WTC11 (cell line): ENCODE results near the gene RPS6KA2. TPM values are rescaled to one million over a fixed set of nuclear protein-coding genes. Genes with fewer than 3 reads are reported as not detected.

ENCODE experiments used
- ATAC-seq: fragments of 200-7000 bp; cut with Tn5 transposase; 2 replicates; pipeline ENCODE4 v1.10.0; 2021; ENCODE audit warnings: mild to moderate bottlenecking, moderate library complexity
- CTCF ChIA-PET: fragments of 300-600 bp; sonication (Branson Sonifier 250); formaldehyde crosslinking; loops from one replicate; lab custom pipeline; 2021; ENCODE audit warnings: antibody characterized with exemption; lab: Charles Lee
- POLR2A ChIA-PET: fragments of 350-600 bp; sonication (Branson Sonifier 250); formaldehyde crosslinking; loops from one replicate; lab custom pipeline; 2021; ENCODE audit warnings: antibody characterized with exemption; lab: Charles Lee
- DNase-seq: peaks from one replicate; pipeline ENCODE4 v3.0.0; 2021; ENCODE audit warnings: low spot score
- H3K27ac Mint-ChIP-seq: 2 replicates; pipeline ENCODE4 v1.8.0; 2021; ENCODE audit warnings: mixed read lengths
- H3K27me3 Mint-ChIP-seq: 2 replicates; pipeline ENCODE4 v1.8.0; 2021; ENCODE audit warnings: low read depth, mild to moderate bottlenecking, moderate library complexity, mixed read lengths
- H3K36me3 Mint-ChIP-seq: 2 replicates; pipeline ENCODE4 v1.8.0; 2021; ENCODE audit warnings: mixed read lengths
- H3K4me1 Mint-ChIP-seq: 2 replicates; pipeline ENCODE4 v1.8.0; 2022; ENCODE audit warnings: mixed read lengths
- H3K4me3 Mint-ChIP-seq: 2 replicates; pipeline ENCODE4 v1.8.0; 2021; ENCODE audit warnings: mild to moderate bottlenecking, moderate library complexity, mixed read lengths
- H3K9me3 Mint-ChIP-seq: 2 replicates; pipeline ENCODE4 v1.8.0; 2021; ENCODE audit warnings: mixed read lengths
- CREB1 ChIP-seq: sonication (generic); formaldehyde crosslinking; IDR thresholded peaks from 2 replicates; pipeline ENCODE4 v1.8.0; 2023; ENCODE audit warnings: mild to moderate bottlenecking, missing genetic modification reagents
- ELF4 ChIP-seq: sonication (generic); formaldehyde crosslinking; IDR thresholded peaks from 2 replicates; pipeline ENCODE4 v1.8.1; 2022; ENCODE audit warnings: low read depth, mild to moderate bottlenecking, moderate library complexity, missing genetic modification reagents
- EMX1 ChIP-seq: fragments of 250-450 bp; sonication (Bioruptor Pico); IDR thresholded peaks from 2 replicates; pipeline ENCODE4 v1.8.0; 2021; ENCODE audit warnings: mild to moderate bottlenecking
- MXD4 ChIP-seq: fragments of 250-450 bp; sonication (Bioruptor Pico); IDR thresholded peaks from 2 replicates; pipeline ENCODE4 v1.8.0; 2021; ENCODE audit warnings: mild to moderate bottlenecking, moderate library complexity, borderline replicate concordance
- NFYB ChIP-seq: sonication (generic); formaldehyde crosslinking; conservative IDR thresholded peaks from 2 replicates; pipeline ENCODE4 v1.8.0; 2022; ENCODE audit warnings: low read depth, missing genetic modification reagents
- NR2C2 ChIP-seq: sonication (generic); formaldehyde crosslinking; IDR thresholded peaks from 2 replicates; pipeline ENCODE4 v1.8.0; 2022; ENCODE audit warnings: mild to moderate bottlenecking, missing genetic modification reagents
- NR3C1 ChIP-seq: sonication (generic); formaldehyde crosslinking; conservative IDR thresholded peaks from 2 replicates; pipeline ENCODE4 v1.8.1; 2023; ENCODE audit warnings: low read depth, mild to moderate bottlenecking, missing genetic modification reagents
- RORB ChIP-seq: fragments of 250-450 bp; sonication (Bioruptor Pico); IDR thresholded peaks from 2 replicates; pipeline ENCODE4 v1.9.0; 2021; ENCODE audit warnings: mild to moderate bottlenecking
- SOX15 ChIP-seq: fragments of 250-450 bp; sonication (Bioruptor Pico); IDR thresholded peaks from 2 replicates; pipeline ENCODE4 v1.9.0; 2021; ENCODE audit warnings: mild to moderate bottlenecking
- TEAD1 ChIP-seq: sonication (generic); formaldehyde crosslinking; IDR thresholded peaks from 2 replicates; pipeline ENCODE4 v1.8.0; 2022; ENCODE audit warnings: mild to moderate bottlenecking, missing genetic modification reagents
- ZNF232 ChIP-seq: sonication (generic); formaldehyde crosslinking; IDR thresholded peaks from 2 replicates; pipeline ENCODE4 v1.8.0; 2022; ENCODE audit warnings: mild to moderate bottlenecking, missing genetic modification reagents
- ZNF671 ChIP-seq: fragments of 250-450 bp; sonication (Bioruptor Pico); IDR thresholded peaks from 2 replicates; pipeline ENCODE4 v1.8.0; 2021; ENCODE audit warnings: mild to moderate bottlenecking
- total RNA-seq: library from RNA; stranded (reverse); gene quantifications from 3 replicates; pipeline ENCODE4 v1.2.3, GENCODE V29; 2021
- TF ChIP-seq, protein P1 (sequence below): sonication (generic); formaldehyde crosslinking; IDR thresholded peaks from 2 replicates; pipeline ENCODE4 v1.8.0; 2022; ENCODE audit warnings: mild to moderate bottlenecking, missing genetic modification reagents
- TF ChIP-seq, protein P2 (sequence below): sonication (generic); formaldehyde crosslinking; IDR thresholded peaks from 2 replicates; pipeline ENCODE4 v1.8.1; 2022; ENCODE audit warnings: missing genetic modification reagents, borderline replicate concordance
- TF ChIP-seq, protein P3 (sequence below): fragments of 200-600 bp; IDR thresholded peaks from 2 replicates; pipeline ENCODE4 v1.8.0; 2022; ENCODE audit warnings: antibody characterized with exemption
- TF ChIP-seq, protein P4 (sequence below): fragments of 250-450 bp; sonication (Bioruptor Pico); IDR thresholded peaks from 2 replicates; pipeline ENCODE4 v2.1.2; 2022; ENCODE audit warnings: mild to moderate bottlenecking, moderate library complexity
- TF ChIP-seq, protein P5 (sequence below): sonication (generic); formaldehyde crosslinking; IDR thresholded peaks from 2 replicates; pipeline ENCODE4 v1.8.1; 2023; ENCODE audit warnings: mild to moderate bottlenecking, missing genetic modification reagents, moderate library complexity
- TF ChIP-seq, protein P6 (sequence below): sonication (generic); formaldehyde crosslinking; IDR thresholded peaks from 2 replicates; pipeline ENCODE4 v1.8.0; 2022; ENCODE audit warnings: mild to moderate bottlenecking, missing genetic modification reagents
- TF ChIP-seq, protein P7 (sequence below): sonication (generic); formaldehyde crosslinking; IDR thresholded peaks from 2 replicates; pipeline ENCODE4 v1.8.0; 2022; ENCODE audit warnings: mild to moderate bottlenecking, missing genetic modification reagents

The RPS6KA2 gene
- total RNA-seq, 1 experiment from 2014 or later = 24.2 TPM

DNA sequence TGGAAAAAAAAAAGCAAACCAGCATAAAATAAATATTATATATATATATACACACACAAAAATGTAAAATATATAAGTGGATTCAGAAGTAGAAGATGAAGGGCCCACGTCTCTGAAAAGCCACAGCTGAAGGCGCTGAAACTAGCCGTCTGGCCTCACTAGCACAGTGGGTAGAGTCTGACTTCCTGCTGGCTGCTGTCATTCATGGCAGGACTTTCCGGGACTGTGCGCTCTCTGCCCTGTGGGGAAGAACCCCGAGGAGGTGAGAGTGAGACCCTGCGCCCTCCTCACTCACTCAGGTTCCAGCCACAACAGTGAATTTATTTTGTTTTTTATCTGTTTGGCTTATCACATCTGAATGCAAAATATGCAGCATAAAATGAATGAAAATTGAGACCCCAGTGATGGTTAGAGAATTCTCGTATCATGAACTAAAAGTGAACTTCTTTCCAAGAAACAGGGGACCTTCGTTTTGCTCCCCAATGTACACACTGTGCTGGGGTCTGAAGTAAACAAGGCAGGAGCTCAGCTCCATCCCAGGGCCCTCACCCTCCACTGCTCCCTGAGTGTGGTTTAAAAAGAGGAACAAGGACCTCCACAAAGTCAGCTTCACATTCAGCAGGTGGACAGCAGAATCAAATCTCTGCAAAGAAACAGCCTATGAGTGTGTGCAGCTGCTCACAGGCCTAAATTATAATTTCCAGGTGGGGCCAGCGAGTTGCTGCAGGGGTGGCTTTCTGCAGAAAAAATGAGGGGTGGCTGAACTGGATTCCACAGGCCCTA is 39.2 kb downstream of the RPS6KA2 start (continued):
- TF ChIP-seq, protein P1, sequence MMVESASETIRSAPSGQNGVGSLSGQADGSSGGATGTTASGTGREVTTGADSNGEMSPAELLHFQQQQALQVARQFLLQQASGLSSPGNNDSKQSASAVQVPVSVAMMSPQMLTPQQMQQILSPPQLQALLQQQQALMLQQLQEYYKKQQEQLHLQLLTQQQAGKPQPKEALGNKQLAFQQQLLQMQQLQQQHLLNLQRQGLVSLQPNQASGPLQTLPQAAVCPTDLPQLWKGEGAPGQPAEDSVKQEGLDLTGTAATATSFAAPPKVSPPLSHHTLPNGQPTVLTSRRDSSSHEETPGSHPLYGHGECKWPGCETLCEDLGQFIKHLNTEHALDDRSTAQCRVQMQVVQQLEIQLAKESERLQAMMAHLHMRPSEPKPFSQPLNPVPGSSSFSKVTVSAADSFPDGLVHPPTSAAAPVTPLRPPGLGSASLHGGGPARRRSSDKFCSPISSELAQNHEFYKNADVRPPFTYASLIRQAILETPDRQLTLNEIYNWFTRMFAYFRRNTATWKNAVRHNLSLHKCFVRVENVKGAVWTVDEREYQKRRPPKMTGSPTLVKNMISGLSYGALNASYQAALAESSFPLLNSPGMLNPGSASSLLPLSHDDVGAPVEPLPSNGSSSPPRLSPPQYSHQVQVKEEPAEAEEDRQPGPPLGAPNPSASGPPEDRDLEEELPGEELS (CRISPR knock-in tag) = no peak
- no peak for TF ChIP-seq RORB (CRISPR knock-in tag)
- no peak for TF ChIP-seq ZNF232 (CRISPR knock-in tag)
- no peak for TF ChIP-seq NR3C1
- no peak for TF ChIP-seq NR2C2 (CRISPR knock-in tag)
- TF ChIP-seq, protein P2, sequence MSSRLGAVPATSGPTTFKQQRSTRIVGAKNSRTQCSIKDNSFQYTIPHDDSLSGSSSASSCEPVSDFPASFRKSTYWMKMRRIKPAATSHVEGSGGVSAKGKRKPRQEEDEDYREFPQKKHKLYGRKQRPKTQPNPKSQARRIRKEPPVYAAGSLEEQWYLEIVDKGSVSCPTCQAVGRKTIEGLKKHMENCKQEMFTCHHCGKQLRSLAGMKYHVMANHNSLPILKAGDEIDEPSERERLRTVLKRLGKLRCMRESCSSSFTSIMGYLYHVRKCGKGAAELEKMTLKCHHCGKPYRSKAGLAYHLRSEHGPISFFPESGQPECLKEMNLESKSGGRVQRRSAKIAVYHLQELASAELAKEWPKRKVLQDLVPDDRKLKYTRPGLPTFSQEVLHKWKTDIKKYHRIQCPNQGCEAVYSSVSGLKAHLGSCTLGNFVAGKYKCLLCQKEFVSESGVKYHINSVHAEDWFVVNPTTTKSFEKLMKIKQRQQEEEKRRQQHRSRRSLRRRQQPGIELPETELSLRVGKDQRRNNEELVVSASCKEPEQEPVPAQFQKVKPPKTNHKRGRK (CRISPR knock-in tag) = no peak

DNA sequence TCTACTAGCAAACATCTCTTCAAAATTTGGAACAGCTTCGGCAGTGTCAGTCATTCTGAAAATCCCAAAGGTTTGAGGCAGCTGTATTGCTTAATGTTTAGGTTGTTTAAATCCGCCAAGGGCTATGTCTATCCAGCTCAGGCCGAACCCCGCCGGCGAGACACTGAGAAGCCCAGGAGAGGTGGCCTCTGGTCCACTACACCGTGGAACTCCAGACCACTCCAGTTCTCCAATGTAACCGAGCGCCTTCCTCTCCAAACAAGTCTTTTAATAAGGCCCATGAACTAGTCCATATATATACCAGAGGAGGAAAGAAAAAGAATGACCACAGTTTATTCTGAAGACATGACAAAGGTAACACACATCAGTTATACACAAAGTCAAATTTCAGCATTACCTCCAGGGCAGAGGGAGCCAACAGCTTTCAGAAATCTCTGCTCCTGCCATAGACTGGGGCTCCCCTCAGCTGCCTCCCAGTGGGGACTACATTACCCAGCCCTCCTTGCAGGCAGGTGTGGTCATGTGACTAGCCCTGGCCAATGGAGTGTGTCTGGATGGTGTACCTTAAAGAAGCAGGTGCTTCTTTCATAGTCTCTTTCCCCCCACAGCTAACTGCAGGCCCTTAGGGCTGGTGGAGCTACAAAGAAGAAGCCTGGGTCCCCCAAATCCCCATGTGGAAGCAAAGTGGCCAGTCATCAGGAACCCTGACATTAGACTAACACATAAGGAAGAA is 40.5 kb downstream of the RPS6KA2 start, which contains the start of gene RAMACL:
TSS of gene RAMACL (minus strand) at position 255 of the 733 bp plus-strand sequence. CDS start at position 54, 201 bp downstream.
- CTCF ChIA-PET = interaction anchor here (0.6 kb wide), 1 partner anchor 41 kb away, joined by 3 read pairs; the partner anchor contains the start of gene RPS6KA2
- ATAC-seq (peak; percentile 96), DNase-seq (peak; percentile 65)
- H3K27ac Mint-ChIP-seq = no peak within 1 kb of the TSS; the same call in 1 of the 2 replicates
- H3K4me3 Mint-ChIP-seq = no peak within 1 kb of the TSS
- peaks cover 58% of the 10 kb centered on the region for H3K4me1 Mint-ChIP-seq
- POLR2A ChIA-PET = interaction anchor here (0.6 kb wide), 1 partner anchor 14 kb away, joined by 4 read pairs; no protein-coding TSS in a partner anchor
- H3K9me3 Mint-ChIP-seq = no peaks in the 10 kb centered on the region
- H3K27me3 Mint-ChIP-seq = no peaks in the 10 kb centered on the region
- TF ChIP-seq, protein P3, sequence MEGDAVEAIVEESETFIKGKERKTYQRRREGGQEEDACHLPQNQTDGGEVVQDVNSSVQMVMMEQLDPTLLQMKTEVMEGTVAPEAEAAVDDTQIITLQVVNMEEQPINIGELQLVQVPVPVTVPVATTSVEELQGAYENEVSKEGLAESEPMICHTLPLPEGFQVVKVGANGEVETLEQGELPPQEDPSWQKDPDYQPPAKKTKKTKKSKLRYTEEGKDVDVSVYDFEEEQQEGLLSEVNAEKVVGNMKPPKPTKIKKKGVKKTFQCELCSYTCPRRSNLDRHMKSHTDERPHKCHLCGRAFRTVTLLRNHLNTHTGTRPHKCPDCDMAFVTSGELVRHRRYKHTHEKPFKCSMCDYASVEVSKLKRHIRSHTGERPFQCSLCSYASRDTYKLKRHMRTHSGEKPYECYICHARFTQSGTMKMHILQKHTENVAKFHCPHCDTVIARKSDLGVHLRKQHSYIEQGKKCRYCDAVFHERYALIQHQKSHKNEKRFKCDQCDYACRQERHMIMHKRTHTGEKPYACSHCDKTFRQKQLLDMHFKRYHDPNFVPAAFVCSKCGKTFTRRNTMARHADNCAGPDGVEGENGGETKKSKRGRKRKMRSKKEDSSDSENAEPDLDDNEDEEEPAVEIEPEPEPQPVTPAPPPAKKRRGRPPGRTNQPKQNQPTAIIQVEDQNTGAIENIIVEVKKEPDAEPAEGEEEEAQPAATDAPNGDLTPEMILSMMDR = no peak
- TF ChIP-seq ELF4 (CRISPR knock-in tag) = no peak
- TF ChIP-seq MXD4 (CRISPR knock-in tag) = no peak
- no peak for TF ChIP-seq ZNF671
- TF ChIP-seq CREB1 = no peak
- TF ChIP-seq, protein P4, sequence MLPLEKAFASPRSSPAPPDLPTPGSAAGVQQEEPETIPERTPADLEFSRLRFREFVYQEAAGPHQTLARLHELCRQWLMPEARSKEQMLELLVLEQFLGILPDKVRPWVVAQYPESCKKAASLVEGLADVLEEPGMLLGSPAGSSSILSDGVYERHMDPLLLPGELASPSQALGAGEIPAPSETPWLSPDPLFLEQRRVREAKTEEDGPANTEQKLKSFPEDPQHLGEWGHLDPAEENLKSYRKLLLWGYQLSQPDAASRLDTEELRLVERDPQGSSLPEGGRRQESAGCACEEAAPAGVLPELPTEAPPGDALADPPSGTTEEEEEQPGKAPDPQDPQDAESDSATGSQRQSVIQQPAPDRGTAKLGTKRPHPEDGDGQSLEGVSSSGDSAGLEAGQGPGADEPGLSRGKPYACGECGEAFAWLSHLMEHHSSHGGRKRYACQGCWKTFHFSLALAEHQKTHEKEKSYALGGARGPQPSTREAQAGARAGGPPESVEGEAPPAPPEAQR = no peak
- TF ChIP-seq, protein P5, sequence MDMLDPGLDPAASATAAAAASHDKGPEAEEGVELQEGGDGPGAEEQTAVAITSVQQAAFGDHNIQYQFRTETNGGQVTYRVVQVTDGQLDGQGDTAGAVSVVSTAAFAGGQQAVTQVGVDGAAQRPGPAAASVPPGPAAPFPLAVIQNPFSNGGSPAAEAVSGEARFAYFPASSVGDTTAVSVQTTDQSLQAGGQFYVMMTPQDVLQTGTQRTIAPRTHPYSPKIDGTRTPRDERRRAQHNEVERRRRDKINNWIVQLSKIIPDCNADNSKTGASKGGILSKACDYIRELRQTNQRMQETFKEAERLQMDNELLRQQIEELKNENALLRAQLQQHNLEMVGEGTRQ (CRISPR knock-in tag) = peak; percentile 95
- TF ChIP-seq TEAD1 (CRISPR knock-in tag) = no peak
- no peak for TF ChIP-seq EMX1 (CRISPR knock-in tag)
- peak; percentile 99 for TF ChIP-seq NFYB (CRISPR knock-in tag)
- no peak for TF ChIP-seq SOX15 (CRISPR knock-in tag)
- TF ChIP-seq, protein P6, sequence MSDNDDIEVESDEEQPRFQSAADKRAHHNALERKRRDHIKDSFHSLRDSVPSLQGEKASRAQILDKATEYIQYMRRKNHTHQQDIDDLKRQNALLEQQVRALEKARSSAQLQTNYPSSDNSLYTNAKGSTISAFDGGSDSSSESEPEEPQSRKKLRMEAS (CRISPR knock-in tag) = no peak
- TF ChIP-seq, protein P7, sequence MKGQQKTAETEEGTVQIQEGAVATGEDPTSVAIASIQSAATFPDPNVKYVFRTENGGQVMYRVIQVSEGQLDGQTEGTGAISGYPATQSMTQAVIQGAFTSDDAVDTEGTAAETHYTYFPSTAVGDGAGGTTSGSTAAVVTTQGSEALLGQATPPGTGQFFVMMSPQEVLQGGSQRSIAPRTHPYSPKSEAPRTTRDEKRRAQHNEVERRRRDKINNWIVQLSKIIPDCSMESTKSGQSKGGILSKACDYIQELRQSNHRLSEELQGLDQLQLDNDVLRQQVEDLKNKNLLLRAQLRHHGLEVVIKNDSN (CRISPR knock-in tag) = peak; percentile 95
- no peaks in the 10 kb centered on the region for H3K36me3 Mint-ChIP-seq
